Gastrocnemius medialis (tissue), 4 donors: Measurements from ENCODE around the gene CNTN4. TPM values are rescaled to one million over a fixed set of nuclear protein-coding genes. Genes with fewer than 3 reads are reported as not detected.

Source experiments
- ATAC-seq, 2 donors: fragments of 150-250 bp; one replicate each; pipeline ENCODE4 v1.9.1; 2016
- DNase-seq, 2 donors: peaks; one replicate each; pipeline ENCODE4 v3.0.0-alpha.2; 2019
- H3K27ac ChIP-seq, 4 donors: fragments of 200-600 bp; sonication (generic); 1 replicate in 1 of 4; 2 replicates in 3 of 4; pipeline ENCODE4 v1.5.1; 2016 to 2018; ENCODE audit warnings: mild to moderate bottlenecking in 2 of 4, moderate library complexity in 1 of 4
- H3K27me3 ChIP-seq, 3 donors: fragments of 200-600 bp; sonication (generic) in 2 of 3; 1 replicate in 1 of 3; 2 replicates in 2 of 3; pipeline versions ENCODE4 v1.5.1 to v1.6.0; 2016 to 2019; ENCODE audit warnings: mild to moderate bottlenecking in 1 of 3, moderate library complexity in 1 of 3
- H3K36me3 ChIP-seq, 2 donors: fragments of 200-600 bp; sonication (generic) in 1 of 2; one replicate each; pipeline ENCODE4 v1.5.1; 2017 to 2018
- H3K4me1 ChIP-seq, 2 donors: fragments of 200-600 bp; sonication (generic) in 1 of 2; one replicate each; pipeline ENCODE4 v1.5.1; 2016 to 2017; ENCODE audit warnings: mild to moderate bottlenecking in 2 of 2
- H3K4me3 ChIP-seq, 4 donors: fragments of 200-600 bp; sonication (generic) in 3 of 4; 1 replicate in 1 of 4; 2 replicates in 3 of 4; pipeline ENCODE4 v1.5.1; 2016 to 2019; ENCODE audit warnings: mild to moderate bottlenecking in 2 of 4
- H3K9me3 ChIP-seq, 3 donors: fragments of 200-600 bp; sonication (generic) in 2 of 3; 1 replicate in 1 of 3; 2 replicates in 2 of 3; pipeline ENCODE4 v1.5.1; 2016 to 2019
- POLR2A ChIP-seq, 2 donors: fragments of 450-650 bp; IDR thresholded peaks; one replicate each; pipeline ENCODE4 v1.6.1; 2017; ENCODE audit warnings: antibody characterized with exemption in 2 of 2, mild to moderate bottlenecking in 2 of 2, moderate library complexity in 2 of 2
- in situ Hi-C, 4 donors: fragments of 200-750 bp; cut with MboI; loops; one replicate each; pipeline versions ENCODE4 v1.15.0 to v1.8.0; 2017; ENCODE audit warnings: low sequenced_read_pairs in 4 of 4
- intact Hi-C: fragments of 100-400 bp; cut with DNase I; formaldehyde crosslinking; loops from one replicate; pipeline ENCODE4 v1.15.1; 2023; ENCODE audit warnings: low total_unique reads
- total RNA-seq, 4 donors: library from RNA; depleted of rRNA; stranded (reverse); fragments of >200 nt; gene quantifications; one replicate each; pipeline versions ENCODE4 v1.1.0 to v1.2.3, GENCODE V29; 2016
- TF ChIP-seq, protein P1 (sequence below), 5 experiments: fragments of 450-650 bp in 3 of 5; fragments of 200-600 bp in 2 of 5; sonication (generic) in 2 of 5; IDR thresholded peaks in 4 of 5; conservative IDR thresholded peaks in 1 of 5; 1 replicate in 4 of 5; 2 replicates in 1 of 5; pipeline ENCODE4 v1.5.1; 2016 to 2019; ENCODE audit warnings: antibody characterized with exemption in 5 of 5, mild to moderate bottlenecking in 3 of 5, moderate library complexity in 3 of 5

CNTN4 gene
- total RNA-seq, 4 donors from 2014 or later = 0.51 to 1.9 (median 1.4) TPM

DNA sequence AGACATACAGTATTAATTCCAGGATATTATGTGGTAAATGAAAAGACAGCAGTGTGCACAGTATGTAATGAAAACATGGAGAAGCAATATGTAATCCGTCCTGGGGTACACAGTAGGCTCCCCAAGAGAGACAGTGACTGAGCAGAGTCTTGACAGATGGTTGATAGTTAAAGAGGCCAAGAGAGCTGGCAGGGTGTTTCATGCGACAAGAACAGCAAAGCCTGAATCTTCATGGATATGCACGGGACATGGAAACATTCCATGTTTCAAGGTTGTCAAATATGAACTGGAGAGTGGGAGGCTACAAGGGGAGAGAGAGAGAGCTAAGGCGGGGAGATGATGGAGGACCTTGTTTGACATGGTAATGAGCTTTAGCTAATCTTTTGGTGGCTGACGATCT is 673.1 kb downstream of the CNTN4 start:
- no peak for ATAC-seq
- H3K36me3 ChIP-seq = no peaks in the 10 kb centered on the region

DNA sequence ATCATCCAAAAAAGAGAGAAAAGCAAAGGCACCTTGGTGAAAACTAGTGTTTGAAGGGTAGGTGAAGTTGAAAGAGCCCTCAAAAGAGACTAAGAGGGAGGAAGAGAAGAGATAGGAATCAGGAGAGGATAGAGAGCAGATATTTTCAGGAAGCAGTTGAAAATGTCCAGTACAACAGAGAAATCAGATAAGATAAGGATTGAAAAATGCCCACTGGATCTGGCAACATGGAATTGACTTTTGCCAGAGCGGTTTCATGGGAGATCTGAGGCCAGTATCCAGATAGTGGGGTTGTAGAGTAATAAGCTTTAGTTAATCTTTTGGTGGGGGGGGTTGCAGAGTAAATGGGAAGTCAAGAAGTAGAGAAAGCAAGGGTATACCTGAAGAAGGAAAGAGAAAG is 674.1 kb downstream of the CNTN4 start:
- TF ChIP-seq, protein P1, sequence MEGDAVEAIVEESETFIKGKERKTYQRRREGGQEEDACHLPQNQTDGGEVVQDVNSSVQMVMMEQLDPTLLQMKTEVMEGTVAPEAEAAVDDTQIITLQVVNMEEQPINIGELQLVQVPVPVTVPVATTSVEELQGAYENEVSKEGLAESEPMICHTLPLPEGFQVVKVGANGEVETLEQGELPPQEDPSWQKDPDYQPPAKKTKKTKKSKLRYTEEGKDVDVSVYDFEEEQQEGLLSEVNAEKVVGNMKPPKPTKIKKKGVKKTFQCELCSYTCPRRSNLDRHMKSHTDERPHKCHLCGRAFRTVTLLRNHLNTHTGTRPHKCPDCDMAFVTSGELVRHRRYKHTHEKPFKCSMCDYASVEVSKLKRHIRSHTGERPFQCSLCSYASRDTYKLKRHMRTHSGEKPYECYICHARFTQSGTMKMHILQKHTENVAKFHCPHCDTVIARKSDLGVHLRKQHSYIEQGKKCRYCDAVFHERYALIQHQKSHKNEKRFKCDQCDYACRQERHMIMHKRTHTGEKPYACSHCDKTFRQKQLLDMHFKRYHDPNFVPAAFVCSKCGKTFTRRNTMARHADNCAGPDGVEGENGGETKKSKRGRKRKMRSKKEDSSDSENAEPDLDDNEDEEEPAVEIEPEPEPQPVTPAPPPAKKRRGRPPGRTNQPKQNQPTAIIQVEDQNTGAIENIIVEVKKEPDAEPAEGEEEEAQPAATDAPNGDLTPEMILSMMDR (IDR thresholded peaks at IDR 0.05 in 4 of 5, conservative IDR thresholded peaks at IDR 0.05 in 1 of 5) = no peak
- no peak overlapping the region for H3K27ac ChIP-seq
- no peaks in the 10 kb centered on the region for H3K9me3 ChIP-seq
- H3K36me3 ChIP-seq = no peaks in the 10 kb centered on the region
- no peak overlapping the region for H3K4me3 ChIP-seq
- H3K4me1 ChIP-seq = no peaks in the 10 kb centered on the region
- in situ Hi-C loops = no loop called here
- DNase-seq = no peak
- intact Hi-C loops = no loop called here
- H3K27me3 ChIP-seq = no peaks in the 10 kb centered on the region
- no peak for ATAC-seq

More for the DNA sequence above, 673.1 kb downstream of the CNTN4 start:
- Histone ChIP-seq H3K27me3 (no peaks in the 10 kb centered on the region), H3K4me3 (no peak overlapping the region), H3K4me1 (no peaks in the 10 kb centered on the region), H3K9me3 (no peaks in the 10 kb centered on the region), H3K27ac (no peak overlapping the region)
- TF ChIP-seq, protein P1 (IDR thresholded peaks at IDR 0.05 in 4 of 5, conservative IDR thresholded peaks at IDR 0.05 in 1 of 5) = no peak
- TF ChIP-seq POLR2A (IDR thresholded peaks at IDR 0.05) = no peak
- intact Hi-C loops = no loop called here
- no peak for DNase-seq
- in situ Hi-C loops = no loop called here

DNA sequence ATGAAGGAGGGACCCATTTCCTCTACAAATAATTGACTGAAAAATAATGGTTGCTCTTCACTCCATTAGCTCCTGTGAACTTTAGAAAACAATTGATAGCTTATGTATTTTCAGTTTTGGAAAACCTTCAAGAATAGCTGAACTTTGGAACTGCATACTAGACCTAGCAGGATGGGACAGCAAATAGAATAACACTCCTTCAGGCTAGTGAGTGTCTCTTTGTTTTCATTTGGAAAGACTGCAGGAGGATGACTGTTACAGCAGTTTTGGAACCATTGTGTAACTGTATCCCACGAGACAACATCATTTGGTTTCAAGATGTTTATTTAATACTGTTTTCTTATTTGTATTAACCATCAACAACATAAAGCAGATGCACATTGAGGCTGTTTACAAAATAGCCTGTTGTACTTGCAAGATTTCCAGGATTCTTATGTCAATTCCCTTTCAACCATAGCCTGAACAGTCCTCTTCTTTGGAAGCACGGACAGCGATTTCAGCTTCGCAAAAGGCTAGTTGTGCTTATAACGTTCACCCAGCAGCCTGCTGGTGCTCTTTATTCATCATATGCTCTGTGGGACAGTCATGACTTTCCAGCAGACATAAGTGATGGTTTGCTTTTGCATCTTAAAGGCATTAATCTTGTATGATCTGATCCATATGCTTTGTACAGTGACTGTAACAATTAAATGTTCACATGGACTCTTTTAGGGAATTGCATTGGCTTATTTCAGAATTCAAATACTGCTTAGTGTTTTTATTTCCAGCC is 676.0 kb downstream of the CNTN4 start:
- no peak for DNase-seq

DNA sequence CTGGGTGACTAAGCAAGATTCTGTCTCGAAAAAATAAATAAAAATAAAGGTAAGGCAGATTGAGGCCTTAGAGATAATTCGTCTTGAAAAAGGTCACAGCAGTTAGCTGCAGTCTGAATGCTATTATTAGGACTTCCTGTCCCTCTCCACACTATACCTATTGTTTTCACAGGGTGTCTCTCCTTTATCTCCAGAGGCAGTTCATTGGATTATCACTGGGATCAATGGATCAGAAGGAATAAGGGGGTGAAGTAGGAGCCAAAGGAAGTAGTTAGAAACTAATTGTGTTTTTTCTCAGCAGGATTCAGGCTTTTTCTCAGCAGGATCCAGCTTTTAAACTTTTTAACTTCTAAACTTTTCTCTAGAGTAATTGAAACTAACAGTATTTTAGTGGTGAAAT is 684.6 kb downstream of the CNTN4 start:
- no peak overlapping the region for H3K27ac ChIP-seq
- no peaks in the 10 kb centered on the region for H3K27me3 ChIP-seq
- H3K9me3 ChIP-seq = no peaks in the 10 kb centered on the region
- intact Hi-C loops (no loop called here), in situ Hi-C loops (no loop called here)
- H3K36me3 ChIP-seq = no peaks in the 10 kb centered on the region
- no peaks in the 10 kb centered on the region for H3K4me1 ChIP-seq
- no peak for ATAC-seq
- H3K4me3 ChIP-seq = no peak overlapping the region
- no peak for DNase-seq
- TF ChIP-seq POLR2A (IDR thresholded peaks at IDR 0.05) = no peak
- TF ChIP-seq, protein P1 (IDR thresholded peaks at IDR 0.05 in 4 of 5, conservative IDR thresholded peaks at IDR 0.05 in 1 of 5) = no peak

More for the DNA sequence above, 676.0 kb downstream of the CNTN4 start:
- no peak for TF ChIP-seq POLR2A (IDR thresholded peaks at IDR 0.05)
- TF ChIP-seq, protein P1 (IDR thresholded peaks at IDR 0.05 in 4 of 5, conservative IDR thresholded peaks at IDR 0.05 in 1 of 5) = no peak
- Histone ChIP-seq H3K27ac (no peak overlapping the region), H3K36me3 (no peaks in the 10 kb centered on the region), H3K4me1 (no peaks in the 10 kb centered on the region), H3K27me3 (no peaks in the 10 kb centered on the region), H3K4me3 (no peak overlapping the region), H3K9me3 (no peaks in the 10 kb centered on the region)
- intact Hi-C loops = no loop called here
- in situ Hi-C loops = no loop called here
- ATAC-seq = no peak

DNA sequence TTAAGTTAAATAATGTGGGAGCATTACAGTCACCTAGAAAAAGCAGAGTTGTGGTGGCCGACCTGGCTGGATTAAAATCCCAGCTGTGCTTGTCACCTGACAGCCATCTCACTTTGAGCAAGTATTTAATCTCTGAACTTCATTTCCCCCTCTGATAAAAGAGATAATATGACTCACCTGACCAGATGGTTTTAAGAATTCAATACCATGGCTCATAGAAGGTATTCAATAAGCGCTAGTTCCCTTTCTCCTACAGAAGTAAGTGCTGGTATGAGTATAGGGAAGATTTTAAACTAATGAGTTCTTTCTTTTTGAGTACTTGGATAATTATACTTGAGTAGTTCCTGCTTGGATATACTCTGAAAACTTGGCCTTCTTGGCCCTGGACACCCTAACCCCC is 686.0 kb downstream of the CNTN4 start:
- in situ Hi-C loops (no loop called here), intact Hi-C loops (no loop called here)
- TF ChIP-seq POLR2A (IDR thresholded peaks at IDR 0.05) = no peak
- Histone ChIP-seq H3K9me3 (no peaks in the 10 kb centered on the region), H3K4me1 (no peaks in the 10 kb centered on the region), H3K36me3 (no peaks in the 10 kb centered on the region), H3K27me3 (no peaks in the 10 kb centered on the region), H3K4me3 (no peak overlapping the region), H3K27ac (no peak overlapping the region)
- ATAC-seq (no peak), DNase-seq (no peak)
